Smooth muscle cell of the brain vasculature (primary cell): Measurements from ENCODE around the gene SPRED3.

ENCODE experiments used
- DNase-seq: peaks from one replicate; pipeline ENCODE4 v3.0.0-alpha.2; 2012; ENCODE audit warnings: low read depth, low spot score

SPRED3 gene

DNA sequence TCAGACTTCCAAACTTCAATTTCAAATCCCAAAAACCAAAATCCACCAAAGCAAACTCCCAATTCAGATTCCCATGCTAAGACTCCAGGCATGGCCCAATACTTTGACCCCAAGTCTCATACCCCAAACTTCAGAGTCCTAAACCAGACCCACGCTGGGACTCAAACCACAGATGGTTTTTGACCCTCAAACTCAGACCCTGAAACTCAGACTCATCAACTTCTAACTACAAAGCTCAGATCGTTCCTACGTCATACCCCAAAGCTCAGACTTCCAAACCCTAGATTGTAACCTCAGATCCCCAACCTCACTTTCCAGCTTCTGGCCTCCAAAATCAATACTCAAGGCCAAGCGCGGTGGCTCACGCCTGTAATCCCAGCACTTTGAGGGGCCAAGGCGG lies 56.9 kb downstream of the SPRED3 start:
- DNase-seq: no peak

DNA sequence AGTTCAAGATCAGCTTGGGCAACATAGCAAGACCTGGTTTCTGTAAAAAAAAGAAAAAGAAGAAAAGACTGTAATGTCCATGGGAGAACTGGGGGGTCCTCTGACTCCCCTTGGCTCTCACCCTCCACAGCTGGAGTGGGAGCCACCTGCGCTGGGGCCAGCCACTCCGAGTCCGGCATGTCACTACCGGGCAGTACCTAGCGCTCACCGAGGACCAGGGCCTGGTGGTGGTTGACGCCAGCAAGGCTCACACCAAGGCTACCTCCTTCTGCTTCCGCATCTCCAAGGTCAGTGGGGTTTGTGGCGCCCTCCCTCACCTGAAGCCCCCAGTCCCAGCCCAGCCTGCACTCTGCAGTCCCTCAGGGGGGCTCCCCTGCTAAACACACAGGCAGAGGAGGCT lies 59.7 kb downstream of the SPRED3 start:
- DNase-seq: no peak
